ENCODE results near the gene ZNF302. TPM values are rescaled to one million over a fixed set of nuclear protein-coding genes. Genes with fewer than 3 reads are reported as not detected.
"Not testable (repeated sequence)": the region's sequence is repeated elsewhere in the genome, so short reads cannot be mapped to it uniquely, and the experiment has no call there.

Gene ZNF302
- total RNA-seq, 1 donor from 2014 or later, result 40.1 TPM

GRCh38 chr19:34661357-34661756 lies 16.1 kb upstream of the ZNF302 start:
- no peak for TF ChIP-seq CTCF (IDR thresholded peaks at IDR 0.05; ENCODE audit: unreplicated experiment)
- H3K36me3 Mint-ChIP-seq (ENCODE audit: insufficient read depth), result no peaks in the 10 kb centered on the region
- H3K9me3 Mint-ChIP-seq (ENCODE audit: low read depth), result peaks cover 8% of the 10 kb centered on the region

GRCh38 chr19:34662919-34663318 lies 14.6 kb upstream of the ZNF302 start:
- Mint-ChIP-seq H3K9me3 (ENCODE audit: low read depth) (peaks cover 4% of the 10 kb centered on the region), H3K27me3 (peaks cover 3% of the 10 kb centered on the region), H3K27ac (no peak overlapping the region), H3K4me3 (ENCODE audit: low read depth) (no peak overlapping the region), H3K4me1 (ENCODE audit: low read depth) (no peaks in the 10 kb centered on the region), H3K36me3 (ENCODE audit: insufficient read depth) (no peaks in the 10 kb centered on the region)
- no peak for DNase-seq (ENCODE audit: low spot score, unreplicated experiment)
- peak; percentile 35 for TF ChIP-seq CTCF (IDR thresholded peaks at IDR 0.05; ENCODE audit: unreplicated experiment)

More at GRCh38 chr19:34661357-34661756, 16.1 kb upstream of the ZNF302 start:
- H3K27ac Mint-ChIP-seq, result no peak overlapping the region
- H3K4me3 Mint-ChIP-seq (ENCODE audit: low read depth), result no peak overlapping the region
- DNase-seq (ENCODE audit: low spot score, unreplicated experiment), result no peak
- H3K27me3 Mint-ChIP-seq, result peaks cover 7% of the 10 kb centered on the region
- H3K4me1 Mint-ChIP-seq (ENCODE audit: low read depth), result no peaks in the 10 kb centered on the region

- no peak for DNase-seq (ENCODE audit: low spot score, unreplicated experiment)
- Mint-ChIP-seq H3K4me3 (ENCODE audit: low read depth) (no peak overlapping the region), H3K36me3 (ENCODE audit: insufficient read depth) (no peaks in the 10 kb centered on the region), H3K27ac (no peak overlapping the region), H3K9me3 (ENCODE audit: low read depth) (no peaks in the 10 kb centered on the region), H3K4me1 (ENCODE audit: low read depth) (no peaks in the 10 kb centered on the region), H3K27me3 (no peaks in the 10 kb centered on the region)
- no peak for TF ChIP-seq CTCF (IDR thresholded peaks at IDR 0.05; ENCODE audit: unreplicated experiment)
These were observed 13.3 kb upstream of the ZNF302 start for GRCh38 chr19:34664168-34664567.

GRCh38 chr19:34664870-34665269 lies 12.6 kb upstream of the ZNF302 start:
- TF ChIP-seq CTCF (IDR thresholded peaks at IDR 0.05; ENCODE audit: unreplicated experiment), result no peak
- H3K9me3 Mint-ChIP-seq (ENCODE audit: low read depth), result no peaks in the 10 kb centered on the region
- no peak overlapping the region for H3K4me3 Mint-ChIP-seq (ENCODE audit: low read depth)
- no peak for DNase-seq (ENCODE audit: low spot score, unreplicated experiment)
- H3K27me3 Mint-ChIP-seq, result no peaks in the 10 kb centered on the region
- no peaks in the 10 kb centered on the region for H3K4me1 Mint-ChIP-seq (ENCODE audit: low read depth)
- H3K27ac Mint-ChIP-seq, result no peak overlapping the region
- H3K36me3 Mint-ChIP-seq (ENCODE audit: insufficient read depth), result no peaks in the 10 kb centered on the region

- not testable (repeated sequence) for H3K27ac Mint-ChIP-seq; H3K9me3 Mint-ChIP-seq (ENCODE audit: low read depth); H3K4me1 Mint-ChIP-seq (ENCODE audit: low read depth); H3K27me3 Mint-ChIP-seq; DNase-seq (ENCODE audit: low spot score, unreplicated experiment); H3K36me3 Mint-ChIP-seq (ENCODE audit: insufficient read depth); H3K4me3 Mint-ChIP-seq (ENCODE audit: low read depth)
These were observed 12.2 kb upstream of the ZNF302 start for GRCh38 chr19:34665275-34665674.

GRCh38 chr19:34666200-34666957 lies 11.1 kb upstream of the ZNF302 start:
- Mint-ChIP-seq H3K4me3 (ENCODE audit: low read depth) (no peak overlapping the region), H3K4me1 (ENCODE audit: low read depth) (no peaks in the 10 kb centered on the region), H3K36me3 (ENCODE audit: insufficient read depth) (no peaks in the 10 kb centered on the region), H3K27ac (no peak overlapping the region), H3K27me3 (no peaks in the 10 kb centered on the region), H3K9me3 (ENCODE audit: low read depth) (no peaks in the 10 kb centered on the region)
- TF ChIP-seq CTCF (IDR thresholded peaks at IDR 0.05; ENCODE audit: unreplicated experiment), result no peak
- DNase-seq (ENCODE audit: low spot score, unreplicated experiment), result no peak

Measured in progenitor cell of endocrine pancreas (in vitro differentiated cells).